PC-3 (cell line): ENCODE results near the gene B4GALNT1.

Experiments used
- CTCF ChIP-seq: fragments of 300-600 bp; sonication (generic); conservative IDR thresholded peaks from 2 replicates; pipeline ENCODE4 v1.5.1; 2017; ENCODE audit warnings: antibody characterized with exemption, low read depth, mild to moderate bottlenecking, low read length
- EZH2phosphoT487 ChIP-seq: fragments of 300-600 bp; sonication (generic); IDR thresholded peaks from 2 replicates; pipeline ENCODE4 v1.6.1; 2018; ENCODE audit warnings: mild to moderate bottlenecking, antibody characterized with exemption, low read length, borderline replicate concordance

GRCh38 chr12:57657744-57658143, 24.7 kb upstream of the B4GALNT1 start:
- TF ChIP-seq CTCF: no peak
- TF ChIP-seq EZH2phosphoT487: no peak
